AML-193 (cell line): ENCODE data around the gene RPTOR.
"Not testable (repeated sequence)": the region's sequence is repeated elsewhere in the genome, so short reads cannot be mapped to it uniquely, and the experiment has no call there.

Source experiments
- DNase-seq, 2 experiments: peaks; one replicate each; lab custom pipeline; 2025; lab: John Stamatoyannopoulos, UW

RPTOR gene

GRCh38 chr17:80615376-80615775, 70.7 kb downstream of the RPTOR start:
- no peak for DNase-seq

DNA sequence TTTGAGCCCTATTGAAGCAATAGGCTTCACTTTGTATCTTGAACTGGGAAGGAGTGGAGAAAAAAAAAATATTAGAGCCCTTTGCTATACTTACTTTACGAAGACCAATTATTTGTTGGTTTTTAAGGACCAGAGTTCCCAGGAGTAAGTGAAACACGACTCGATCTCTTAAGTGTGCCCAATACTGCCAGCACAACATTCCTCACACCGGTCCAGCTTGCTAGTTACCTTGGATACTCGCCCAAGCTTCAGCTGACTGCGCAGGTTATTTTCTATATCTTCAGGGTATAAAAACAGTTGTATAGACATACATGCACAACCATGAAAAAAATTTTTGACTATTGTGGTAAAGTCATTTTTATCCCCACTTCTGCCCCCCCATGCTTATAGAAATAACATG, 72.1 kb downstream of the RPTOR start:
- no peak for DNase-seq

- DNase-seq = no peak
Observed at GRCh38 chr17:80618304-80618703, 73.7 kb downstream of the RPTOR start.

GRCh38 chr17:80619535-80620235, 75.0 kb downstream of the RPTOR start:
- DNase-seq = no peak

GRCh38 chr17:80621335-80621996, 76.8 kb downstream of the RPTOR start:
- DNase-seq = no peak

DNA sequence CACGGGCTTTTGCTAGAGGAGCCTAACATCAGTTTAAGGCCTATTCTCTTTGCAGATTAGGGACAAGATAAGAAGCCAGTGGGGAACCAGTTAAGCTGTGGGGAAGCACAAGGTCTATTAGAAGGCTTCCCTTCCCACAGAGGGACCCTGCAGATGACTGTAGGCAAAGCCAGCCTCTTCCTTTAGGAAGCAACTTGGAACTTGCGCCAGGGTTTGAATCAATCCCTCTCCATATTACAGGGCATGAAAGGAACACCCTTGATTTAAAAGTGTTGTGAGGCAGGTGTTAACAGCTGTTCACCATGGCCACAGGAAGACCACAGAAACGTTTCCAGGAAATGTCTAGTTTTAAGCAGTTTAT, 77.3 kb downstream of the RPTOR start:
- DNase-seq = no peak

DNA sequence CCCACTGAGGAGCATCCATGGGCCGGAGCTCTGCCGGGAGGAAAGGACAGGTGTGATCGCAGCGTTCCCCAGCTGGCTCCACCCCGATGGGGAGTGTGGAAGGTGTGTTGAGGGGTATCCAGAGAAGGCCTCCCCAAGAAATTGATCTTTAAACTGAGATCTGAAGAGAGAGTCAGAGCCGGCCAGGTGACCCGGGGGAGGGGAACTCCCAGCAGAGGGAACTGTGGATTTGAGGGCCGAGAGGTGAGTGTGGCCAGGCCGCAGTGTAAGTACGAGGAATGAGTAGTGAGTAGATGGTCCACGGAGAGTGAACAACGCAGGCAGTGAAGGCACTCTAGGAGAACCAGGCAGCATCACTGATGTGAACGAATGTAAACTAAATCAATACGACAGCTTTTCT, 80.2 kb downstream of the RPTOR start:
- DNase-seq = no peak

GRCh38 chr17:80625627-80626026, 81.0 kb downstream of the RPTOR start:
- no peak for DNase-seq

- not testable (repeated sequence) for DNase-seq
Observed at GRCh38 chr17:80628881-80629280, 84.2 kb downstream of the RPTOR start.

DNA sequence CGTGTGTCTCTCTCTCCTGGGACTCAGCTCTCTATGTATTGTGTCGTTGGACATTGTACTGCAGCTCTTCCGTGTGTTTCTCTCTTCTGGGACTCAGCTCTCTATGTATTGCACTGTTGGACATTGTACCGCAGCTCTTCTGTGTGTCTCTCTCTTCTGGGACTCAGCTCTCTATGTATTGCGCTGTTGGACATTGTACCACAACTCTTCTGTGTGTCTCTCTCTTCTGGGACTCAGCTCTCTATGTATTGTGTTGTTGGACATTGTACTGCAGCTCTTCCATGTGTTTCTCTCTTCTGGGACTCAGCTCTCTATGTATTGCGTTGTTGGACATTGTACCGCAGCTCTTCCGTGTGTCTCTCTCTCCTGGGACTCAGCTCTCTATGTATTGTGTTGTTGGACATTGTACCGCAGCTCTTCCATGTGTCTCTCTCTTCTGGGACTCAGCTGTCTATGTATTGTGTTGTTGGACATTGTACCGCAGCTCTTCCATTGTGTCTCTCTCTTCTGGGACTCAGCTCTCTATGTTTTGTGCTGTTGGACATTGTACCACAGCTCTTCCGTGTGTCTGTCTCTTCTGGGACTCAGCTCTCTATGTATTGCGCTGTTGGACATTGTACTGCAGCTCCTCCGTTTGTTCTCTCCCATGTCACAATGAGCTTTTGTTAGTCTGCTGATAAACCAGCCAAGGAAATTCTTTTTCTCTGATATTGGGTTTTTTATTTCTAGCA, 84.8 kb downstream of the RPTOR start:
- no peak for DNase-seq

GRCh38 chr17:80630560-80631120, 86.0 kb downstream of the RPTOR start:
- no peak for DNase-seq

DNA sequence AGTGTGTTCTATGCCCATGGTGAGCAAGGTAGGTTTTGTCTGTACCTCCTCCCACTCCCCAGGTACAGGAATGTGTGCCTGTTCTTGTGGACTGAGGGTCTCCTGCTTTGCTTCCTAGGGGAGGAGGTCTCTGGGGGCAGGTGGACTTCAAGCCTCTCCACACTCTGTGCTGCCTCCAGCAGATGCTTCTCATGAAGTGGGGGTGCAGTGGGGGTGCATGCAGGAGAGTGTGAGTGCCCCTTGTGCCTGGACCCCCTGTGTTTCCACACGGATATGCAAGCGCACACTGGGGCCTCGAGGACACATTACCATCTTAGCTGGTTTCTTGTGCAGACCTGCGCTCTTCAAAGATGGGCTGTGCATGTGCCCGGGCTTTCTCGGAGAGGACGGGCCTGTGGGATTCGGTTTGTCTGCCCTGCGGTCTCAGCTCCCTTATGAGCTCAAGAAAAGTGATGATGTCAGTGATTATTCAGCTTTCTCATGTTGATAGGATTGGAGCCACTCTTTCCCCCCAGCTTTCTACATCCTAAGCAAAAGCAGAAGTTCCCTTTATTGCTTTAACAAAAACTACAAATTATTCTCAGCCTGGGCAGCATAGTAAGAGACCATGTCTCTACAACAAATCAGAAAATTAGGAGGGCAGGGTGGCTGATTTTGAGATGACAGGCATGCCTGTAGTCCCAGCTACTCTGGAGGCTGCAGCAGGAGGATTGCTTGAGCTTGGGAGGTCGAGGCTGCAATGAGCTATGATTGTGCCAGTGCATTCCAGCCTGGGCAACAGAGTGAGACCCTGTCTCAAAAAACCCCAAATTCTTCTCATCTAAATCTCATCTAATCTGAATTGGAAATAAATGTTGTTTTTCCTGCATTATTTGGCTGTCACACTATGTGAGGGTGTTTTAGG, 86.8 kb downstream of the RPTOR start:
- DNase-seq = peak in 1 of 2 experiments; percentile 9

DNA sequence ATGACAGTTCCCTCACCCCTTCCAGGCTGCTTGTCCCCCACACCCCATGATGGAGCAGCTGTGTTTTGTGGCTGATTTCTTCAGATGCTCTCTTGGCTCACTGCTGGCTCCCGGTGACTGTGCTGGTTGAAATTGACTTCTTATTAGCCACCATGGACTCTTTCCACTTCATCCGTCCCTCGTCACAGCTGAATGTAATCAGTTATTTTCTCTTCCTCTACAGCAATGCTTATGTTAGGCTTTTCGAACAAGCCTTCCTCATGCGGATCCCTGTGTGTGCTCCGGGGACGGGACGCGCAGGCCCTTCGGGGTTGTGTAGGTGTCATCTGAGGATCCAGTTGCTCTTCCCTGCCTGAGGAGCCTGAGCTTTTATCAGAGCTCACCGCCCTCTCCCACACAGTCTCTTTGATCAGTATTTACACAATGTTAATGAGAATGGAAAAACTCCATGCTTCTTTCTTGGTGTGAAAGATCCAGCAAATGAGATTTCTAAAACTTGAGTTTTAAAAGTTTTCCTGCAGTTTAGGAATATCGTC, 87.5 kb downstream of the RPTOR start:
- DNase-seq = no peak

DNA sequence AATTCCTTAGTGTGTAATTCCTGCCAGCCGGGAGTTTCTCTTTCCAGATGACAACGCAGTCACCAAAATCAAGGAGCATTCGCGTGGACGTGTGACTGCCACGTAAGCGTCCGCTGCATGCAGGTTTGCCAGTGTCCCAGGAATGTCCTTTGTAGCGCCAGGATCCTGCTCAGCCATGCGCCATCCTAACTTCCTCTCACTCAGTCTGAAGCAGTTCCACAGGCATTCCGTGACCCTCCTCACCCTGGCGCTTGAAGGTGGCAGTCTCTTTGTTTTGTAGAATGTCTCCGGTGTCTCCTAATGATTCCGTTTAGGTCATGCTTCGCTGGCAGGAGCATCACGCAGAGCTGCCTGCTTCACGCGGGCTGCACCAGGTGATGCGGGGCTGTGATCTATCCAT, 88.6 kb downstream of the RPTOR start:
- no peak for DNase-seq

GRCh38 chr17:80633994-80634566, 89.4 kb downstream of the RPTOR start:
- no peak for DNase-seq

DNA sequence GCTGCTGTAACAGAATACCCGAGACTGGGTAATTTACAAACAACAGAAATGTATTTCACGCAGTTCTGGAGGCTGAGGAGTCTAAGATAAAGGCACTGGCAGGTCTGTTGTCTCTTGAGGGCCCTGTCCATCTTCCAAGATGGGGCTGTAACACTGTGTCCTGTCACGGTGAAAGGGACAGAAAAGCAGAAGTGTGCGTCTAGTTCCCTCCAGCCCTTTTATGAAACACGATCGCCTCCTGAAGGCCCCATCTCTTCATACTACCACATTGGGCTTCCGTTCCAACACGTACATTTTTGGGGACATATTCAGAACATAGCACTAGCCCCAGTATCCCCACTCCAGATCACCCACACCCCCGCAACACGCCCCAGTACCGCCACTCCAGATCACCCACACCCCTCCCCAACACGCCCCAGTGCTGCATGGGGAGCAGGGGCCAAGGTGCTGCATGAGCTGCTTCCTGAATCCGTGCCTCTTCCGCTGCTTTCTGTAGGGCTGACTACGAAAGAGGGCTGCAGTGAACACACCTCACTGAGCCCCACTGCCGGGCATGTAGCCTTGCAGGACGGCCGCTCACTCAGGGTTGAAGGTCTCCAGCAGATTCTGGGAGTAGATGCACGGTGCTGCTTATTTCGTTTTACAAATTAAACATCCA, 91.9 kb downstream of the RPTOR start:
- no peak for DNase-seq

GRCh38 chr17:80637048-80637781, 92.6 kb downstream of the RPTOR start:
- DNase-seq = no peak

DNA sequence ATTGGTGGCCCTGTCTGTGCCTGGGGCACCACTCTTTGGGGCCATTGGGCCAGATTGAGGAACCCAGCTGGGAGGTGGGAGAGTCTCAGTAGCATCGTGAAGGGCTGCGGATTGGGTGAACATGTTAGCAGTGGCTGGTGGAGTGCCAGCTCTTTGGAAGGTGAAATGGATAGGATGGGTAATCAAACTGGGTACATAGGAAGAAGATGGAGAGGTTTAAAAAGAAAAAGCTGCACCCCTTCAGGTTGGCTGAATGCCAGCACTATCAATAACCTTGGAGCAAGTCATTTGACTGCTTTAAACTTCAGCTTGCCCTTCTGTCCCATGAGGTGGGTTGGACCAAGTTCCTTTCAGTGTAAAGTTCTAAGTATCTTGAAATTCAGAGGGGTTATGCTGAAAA, 95.0 kb downstream of the RPTOR start:
- no peak for DNase-seq

- no peak for DNase-seq
Observed at GRCh38 chr17:80640366-80641084, 95.9 kb downstream of the RPTOR start.
